GM19438 (cell line): Measurements from ENCODE around the gene GNG13.
"Not testable (repeated sequence)": the region's sequence is repeated elsewhere in the genome, so short reads cannot be mapped to it uniquely, and the experiment has no call there.

Experiments used
- ATAC-seq: cut with Tn5 transposase; IDR thresholded peaks from one replicate; pipeline ENCODE4 v1.9.1; 2021; ENCODE audit warnings: low read depth; ENCODE audit not compliant: unreplicated experiment

The GNG13 gene

DNA sequence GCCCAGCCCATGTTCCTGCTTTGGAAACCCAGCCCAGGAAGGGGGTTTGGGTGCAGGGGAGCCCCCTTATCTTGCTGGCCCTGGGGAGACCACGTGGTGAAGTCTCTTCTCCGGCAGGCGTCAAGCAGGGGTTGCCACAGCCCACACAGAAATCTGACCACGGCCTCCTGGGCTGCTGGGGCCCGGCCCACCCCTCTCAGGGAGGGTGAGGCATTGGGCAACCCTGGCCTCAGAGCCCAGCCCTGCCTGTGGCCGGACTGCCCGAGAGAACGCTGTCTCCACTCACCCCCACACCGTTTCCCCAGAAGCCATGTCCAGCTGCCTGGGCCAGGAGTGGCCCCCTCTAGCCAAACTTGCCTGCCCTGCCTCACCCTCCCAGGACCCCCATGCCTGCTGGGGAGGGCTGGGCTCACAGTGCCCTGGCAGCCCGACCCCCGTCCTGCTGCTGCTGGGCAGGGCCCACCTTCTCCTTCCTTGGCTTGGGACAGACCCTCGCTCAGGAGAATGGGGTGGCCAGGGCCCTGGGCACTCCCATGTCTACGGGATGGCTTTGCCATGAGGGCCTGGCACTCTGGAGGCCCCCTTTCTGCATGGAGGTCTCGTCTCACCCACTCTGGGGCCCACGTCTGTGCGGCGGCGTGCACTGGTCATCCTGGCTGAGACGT is 19.1 kb downstream of the GNG13 start:
- no peak for ATAC-seq

DNA sequence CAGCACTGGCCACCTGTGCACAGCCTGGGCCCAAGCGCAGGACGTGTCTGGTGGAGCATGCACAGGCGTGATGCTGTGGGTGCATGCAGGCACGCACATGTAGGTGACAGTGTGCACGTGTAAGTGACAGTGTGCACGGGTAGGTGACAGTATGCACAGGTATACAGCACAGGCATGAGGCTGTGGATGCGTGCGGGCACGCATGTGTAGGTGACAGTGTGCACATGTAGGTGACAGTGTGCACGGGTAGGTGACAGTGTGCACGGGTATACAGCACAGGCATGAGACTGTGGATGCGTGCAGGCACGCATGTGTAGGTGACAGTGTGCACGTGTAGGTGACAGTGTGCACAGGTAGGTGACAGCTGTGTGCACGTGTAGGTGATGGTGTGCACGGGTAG is 20.2 kb downstream of the GNG13 start:
- ATAC-seq = no peak

- ATAC-seq = no peak
These were observed 21.0 kb downstream of the GNG13 start for GRCh38 chr16:779561-779960.

DNA sequence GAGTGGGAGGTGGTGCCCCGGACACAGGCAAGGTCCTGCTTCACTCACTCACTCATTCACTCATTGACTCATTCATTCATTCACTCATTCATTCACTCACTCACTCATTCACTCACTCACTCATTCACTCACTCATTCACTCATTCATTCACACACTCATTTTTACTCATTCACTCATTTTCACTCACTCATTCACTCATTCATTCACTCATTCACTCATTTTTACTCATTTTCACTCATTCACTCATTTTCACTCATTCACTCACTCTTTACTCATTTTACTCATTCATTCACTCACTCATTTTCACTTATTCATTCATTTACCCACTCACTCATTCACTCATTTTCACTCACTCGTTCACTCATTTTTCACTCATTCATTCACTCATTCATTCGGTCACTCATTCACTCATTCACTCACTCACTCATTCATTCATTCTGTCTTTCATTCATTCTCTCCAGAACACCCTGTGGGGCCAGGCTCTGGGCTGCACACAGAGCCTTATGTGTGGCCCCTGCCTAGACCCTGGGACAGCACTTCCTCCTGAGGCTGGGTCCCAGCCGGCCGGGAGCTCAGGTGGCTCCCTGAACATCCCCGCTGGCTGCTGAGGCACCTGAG is 21.5 kb downstream of the GNG13 start:
- no peak for ATAC-seq

GRCh38 chr16:778447-778846 is 22.1 kb downstream of the GNG13 start:
- no peak for ATAC-seq

DNA sequence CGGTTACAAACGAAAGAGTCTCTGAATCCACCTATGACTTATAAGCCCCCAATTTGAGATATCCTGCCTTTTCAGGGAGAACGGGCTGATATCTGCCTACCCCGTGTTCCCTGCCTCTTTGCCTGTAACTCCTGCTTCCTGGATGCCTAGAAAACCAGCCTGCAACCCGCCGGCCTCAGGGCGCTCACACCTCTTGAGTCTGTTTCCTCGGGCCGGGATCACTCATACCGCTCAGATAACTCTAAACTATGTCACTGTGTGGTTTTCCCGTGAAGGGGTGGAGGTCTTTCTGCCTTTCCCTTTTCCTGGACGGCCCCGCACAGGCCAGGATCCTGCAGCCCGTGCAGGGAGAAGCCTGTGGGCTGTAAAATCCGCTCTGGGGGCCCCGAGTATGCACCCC is 22.7 kb downstream of the GNG13 start:
- ATAC-seq = no peak

DNA sequence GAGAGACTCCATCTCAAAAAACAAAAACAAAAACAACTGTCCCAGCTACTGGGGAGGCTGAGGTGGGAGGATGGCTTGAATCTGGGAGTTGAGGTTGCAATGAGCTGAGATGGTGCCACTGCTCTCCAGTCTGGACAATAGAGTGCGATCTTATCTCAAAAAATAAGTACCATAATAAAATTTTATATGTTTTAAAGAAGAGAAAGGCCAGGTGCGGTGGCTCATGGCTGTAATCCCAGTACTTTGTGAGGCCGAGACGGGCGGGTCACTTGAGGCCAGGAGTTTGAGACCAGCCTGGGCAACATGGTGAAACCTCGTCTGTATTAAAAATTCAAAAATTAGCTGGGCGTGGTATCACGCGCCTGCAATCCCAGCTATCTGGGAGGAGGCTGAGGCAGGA is 23.7 kb downstream of the GNG13 start:
- ATAC-seq = no peak

DNA sequence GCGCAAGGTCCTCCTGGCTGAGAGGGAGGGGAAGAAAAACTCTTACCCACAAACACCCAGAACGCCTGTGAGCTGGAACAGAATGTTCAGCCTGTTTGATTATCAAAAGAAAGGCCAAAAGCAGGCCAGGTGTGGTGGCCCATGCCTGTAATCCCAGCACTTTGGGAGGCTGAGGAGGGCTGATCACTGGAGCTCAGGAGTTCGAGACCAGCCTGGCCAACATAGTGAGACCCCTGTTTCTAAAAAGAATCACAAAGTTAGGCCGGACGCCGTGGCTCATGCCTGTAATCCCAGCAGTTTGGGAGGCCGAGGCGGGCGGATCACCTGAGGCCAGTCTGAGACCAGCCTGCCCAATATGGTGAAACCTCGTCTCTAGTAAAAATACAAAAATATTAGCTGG is 24.2 kb downstream of the GNG13 start:
- not testable (repeated sequence) for ATAC-seq

DNA sequence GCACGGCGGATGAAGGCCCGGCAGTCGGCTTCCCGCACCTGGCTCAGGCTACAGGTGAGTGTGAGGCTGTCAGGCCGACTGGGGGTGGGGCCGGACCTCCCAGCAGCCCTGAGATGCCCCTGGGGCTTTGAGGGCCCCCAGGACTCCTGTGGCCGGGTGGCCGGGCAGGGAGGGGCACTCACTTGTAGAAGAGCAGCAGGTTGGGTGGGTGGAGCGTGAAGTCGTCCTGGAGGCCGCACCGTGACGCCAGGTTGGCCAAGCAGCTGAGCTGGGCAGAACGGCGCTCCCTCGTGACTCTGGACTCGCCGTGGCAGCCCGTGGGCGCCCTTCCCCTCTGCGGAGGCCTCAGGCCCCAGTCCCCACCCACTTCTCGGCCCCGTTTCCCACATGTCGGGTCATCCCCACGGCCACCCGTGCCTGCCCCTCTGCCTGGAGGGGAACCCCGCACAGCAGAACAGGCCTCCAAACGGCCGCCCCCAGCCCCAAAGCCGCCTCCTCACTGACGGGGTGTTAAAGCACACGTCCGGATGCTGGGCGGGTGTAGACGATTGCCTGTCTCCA is 25.2 kb downstream of the GNG13 start:
- ATAC-seq = no peak

DNA sequence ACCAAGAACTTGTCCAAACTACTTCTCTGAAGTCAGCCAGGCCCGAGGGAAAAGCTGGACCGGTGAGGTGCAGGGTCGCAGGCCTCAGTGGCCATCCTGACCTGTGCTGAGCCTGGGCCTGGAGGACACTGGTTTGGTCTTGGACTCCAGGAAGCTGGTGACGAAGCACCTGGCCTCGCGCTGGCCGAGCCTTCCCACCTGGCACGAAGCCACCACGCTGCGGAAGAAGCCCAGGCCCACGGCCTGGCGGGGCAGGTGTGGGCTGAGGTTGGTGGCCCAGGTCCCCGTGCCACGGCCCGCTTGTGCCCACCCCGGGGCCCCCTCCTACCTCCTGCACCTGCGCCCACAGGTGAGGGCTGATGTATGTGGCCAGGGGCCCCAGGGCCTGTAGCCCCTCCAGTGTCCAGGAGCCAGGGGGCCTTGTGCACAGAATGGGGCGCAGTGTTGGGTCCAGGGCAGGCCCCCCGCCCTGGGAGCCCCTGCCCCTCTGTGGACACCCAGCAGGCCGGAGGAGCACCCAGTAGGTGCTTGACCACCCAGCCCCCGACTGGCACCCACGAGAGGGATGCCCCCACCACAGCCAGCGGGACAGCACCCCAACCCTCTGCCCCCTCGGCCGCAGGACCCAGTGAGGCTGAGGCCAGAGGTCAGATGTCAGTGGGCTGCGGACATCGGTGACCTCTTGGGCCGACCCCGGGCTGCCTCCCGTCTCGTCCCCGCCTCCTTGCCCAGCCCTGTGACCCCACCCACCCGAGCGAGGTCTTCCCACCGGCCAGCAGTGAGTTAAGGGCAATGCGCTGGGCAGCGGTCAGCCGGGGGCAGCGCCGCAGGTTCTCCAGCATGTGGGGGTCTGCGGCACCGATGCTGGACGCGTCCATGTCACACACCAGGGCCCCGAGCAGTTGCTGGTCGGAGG is 26.2 kb downstream of the GNG13 start:
- ATAC-seq = no peak

DNA sequence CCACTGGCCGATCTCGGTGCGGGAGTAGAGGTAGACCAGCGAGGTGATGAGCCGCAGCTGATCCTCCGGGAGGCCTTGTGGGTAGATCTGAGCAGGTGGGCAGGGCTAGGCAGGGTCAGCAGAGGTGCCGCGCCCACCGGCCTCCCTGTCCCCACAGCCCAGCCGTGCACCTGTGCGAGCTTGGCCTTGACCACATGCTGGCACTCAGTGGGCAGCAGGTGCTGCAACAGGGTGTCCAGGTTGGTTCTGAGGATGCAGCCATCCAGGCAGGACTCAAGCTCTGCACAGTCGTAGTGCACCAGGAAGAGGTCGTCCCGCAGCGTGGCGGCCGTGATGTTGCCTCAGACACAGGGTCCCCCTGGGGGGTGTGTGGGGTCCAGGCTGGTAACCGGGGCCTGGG is 27.6 kb downstream of the GNG13 start:
- no peak for ATAC-seq

DNA sequence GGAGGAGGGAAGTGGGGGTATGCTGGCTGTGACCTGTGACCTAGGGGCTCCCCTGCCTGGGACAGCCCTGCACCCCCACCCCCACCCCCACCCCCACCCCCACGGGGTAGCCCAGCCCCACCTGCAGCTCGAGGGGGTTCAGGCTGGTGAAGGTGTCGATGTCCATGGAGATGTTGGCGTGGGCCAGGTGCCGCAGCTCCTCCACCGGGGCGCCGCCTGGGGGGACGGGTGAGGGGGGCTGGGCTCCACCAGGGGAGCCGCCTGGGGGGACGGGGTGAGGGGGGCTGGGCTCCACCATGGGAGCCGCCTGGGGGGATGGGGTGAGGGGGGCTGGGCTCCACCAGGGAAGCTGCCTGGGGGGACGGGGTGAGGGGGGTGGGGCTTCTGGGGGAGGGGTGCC is 30.1 kb downstream of the GNG13 start:
- ATAC-seq = no peak

DNA sequence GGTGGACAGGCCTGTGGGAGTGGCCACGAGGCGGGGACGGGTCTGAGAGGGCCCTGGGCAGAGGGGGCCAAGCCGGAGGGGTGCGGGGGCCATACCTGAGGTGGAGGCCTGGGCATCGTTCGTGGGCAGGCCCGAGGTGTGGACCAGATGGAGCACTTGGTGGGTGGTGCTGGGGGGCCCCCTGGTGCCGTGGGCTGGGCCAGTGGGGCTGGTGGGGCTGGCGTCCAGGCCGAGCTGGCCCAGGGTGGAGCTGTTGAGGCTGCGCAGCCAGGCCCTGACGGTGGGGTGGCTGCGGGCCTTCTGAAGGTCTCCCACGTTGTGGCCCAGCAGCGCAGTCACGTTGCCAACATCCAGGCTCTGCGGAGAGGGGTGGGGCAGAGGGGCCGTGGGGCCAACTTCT is 30.6 kb downstream of the GNG13 start:
- ATAC-seq = no peak

GRCh38 chr16:769184-769784 is 31.2 kb downstream of the GNG13 start:
- no peak for ATAC-seq

DNA sequence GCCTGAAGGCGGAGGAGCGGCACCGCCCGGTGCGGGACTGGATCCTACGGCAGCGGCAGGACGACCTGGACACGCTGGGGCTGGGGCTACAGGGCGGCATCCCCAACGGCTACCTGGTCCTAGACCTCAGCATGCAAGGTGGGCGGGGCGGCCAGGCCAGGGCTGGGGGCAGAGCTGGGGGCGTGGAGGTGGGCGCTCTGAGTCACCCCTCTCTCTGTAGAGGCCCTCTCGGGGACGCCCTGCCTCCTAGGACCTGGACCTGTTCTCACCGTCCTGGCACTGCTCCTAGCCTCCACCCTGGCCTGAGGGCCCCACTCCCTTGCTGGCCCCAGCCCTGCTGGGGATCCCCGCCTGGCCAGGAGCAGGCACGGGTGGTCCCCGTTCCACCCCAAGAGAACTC is 32.1 kb downstream of the GNG13 start:
- ATAC-seq = no peak

GRCh38 chr16:767743-768235 is 32.7 kb downstream of the GNG13 start:
- ATAC-seq = no peak

DNA sequence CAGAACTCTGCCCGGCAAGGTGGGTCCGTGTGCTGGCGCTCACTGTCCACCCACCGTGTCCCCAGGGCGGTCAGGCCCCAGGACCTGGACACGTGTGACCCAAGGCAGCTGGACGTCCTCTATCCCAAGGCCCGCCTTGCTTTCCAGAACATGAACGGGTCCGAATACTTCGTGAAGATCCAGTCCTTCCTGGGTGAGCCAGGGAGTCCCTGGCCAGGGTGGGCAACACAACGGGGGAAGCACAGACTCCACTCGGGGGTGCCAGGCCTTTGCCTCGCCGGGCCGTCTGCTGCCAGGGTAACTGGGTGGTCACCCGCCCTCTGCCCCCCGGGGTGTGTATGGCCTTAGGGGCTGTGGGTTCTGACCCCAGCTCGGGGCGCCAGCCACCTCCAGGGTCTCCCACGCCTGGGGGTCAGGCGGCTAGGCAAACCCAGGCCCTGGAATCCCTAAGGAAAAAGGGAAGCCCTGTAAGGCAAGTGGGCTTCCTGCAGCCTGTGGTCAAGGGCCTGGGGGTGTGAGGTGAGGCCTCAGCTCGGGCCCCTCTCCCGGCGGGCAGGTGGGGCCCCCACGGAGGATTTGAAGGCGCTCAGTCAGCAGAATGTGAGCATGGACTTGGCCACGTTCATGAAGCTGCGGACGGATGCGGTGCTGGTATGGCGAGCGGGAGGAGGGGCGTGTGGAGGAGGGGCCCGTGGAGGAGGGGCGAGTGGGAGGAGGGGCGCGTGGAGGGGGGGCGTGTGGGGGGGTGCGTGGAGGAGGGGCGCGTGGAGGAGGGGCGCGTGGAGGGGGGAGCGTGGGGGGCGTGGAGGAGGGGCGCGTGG is 33.5 kb downstream of the GNG13 start:
- ATAC-seq = no peak

GRCh38 chr16:766008-766819 is 34.3 kb downstream of the GNG13 start:
- ATAC-seq = no peak

GRCh38 chr16:765488-765865 is 35.1 kb downstream of the GNG13 start:
- no peak for ATAC-seq
